ENCODE results near the gene SLC44A3. TPM values are rescaled to one million over a fixed set of nuclear protein-coding genes. Genes with fewer than 3 reads are reported as not detected.

SLC44A3 gene
- total RNA-seq, 1 donor from 2014 or later = 1.7 TPM

DNA sequence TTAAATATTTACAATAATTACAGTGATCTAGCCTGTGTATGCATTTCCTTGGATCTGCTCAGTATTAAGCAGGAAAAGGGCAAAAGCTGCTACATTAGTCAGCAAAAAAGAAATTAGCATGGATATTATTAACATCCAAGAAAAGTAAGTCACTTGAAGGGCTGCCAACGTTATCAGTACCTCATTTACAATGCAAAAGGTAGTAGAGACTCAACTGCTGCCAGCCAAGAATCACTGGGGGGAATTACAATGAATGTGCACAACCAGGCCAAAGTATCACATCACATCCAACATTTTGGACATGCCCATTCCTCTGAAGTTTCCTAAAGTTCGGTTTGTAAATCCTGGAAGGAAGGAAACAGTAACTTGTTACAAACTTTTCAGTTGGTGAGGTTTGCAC, 104.8 kb downstream of the SLC44A3 start:
- TF ChIP-seq EZH2phosphoT487 (IDR thresholded peaks at IDR 0.05) (no peak), EZH2 (IDR thresholded peaks at IDR 0.05) (no peak)
- TF ChIP-seq, protein P1, sequence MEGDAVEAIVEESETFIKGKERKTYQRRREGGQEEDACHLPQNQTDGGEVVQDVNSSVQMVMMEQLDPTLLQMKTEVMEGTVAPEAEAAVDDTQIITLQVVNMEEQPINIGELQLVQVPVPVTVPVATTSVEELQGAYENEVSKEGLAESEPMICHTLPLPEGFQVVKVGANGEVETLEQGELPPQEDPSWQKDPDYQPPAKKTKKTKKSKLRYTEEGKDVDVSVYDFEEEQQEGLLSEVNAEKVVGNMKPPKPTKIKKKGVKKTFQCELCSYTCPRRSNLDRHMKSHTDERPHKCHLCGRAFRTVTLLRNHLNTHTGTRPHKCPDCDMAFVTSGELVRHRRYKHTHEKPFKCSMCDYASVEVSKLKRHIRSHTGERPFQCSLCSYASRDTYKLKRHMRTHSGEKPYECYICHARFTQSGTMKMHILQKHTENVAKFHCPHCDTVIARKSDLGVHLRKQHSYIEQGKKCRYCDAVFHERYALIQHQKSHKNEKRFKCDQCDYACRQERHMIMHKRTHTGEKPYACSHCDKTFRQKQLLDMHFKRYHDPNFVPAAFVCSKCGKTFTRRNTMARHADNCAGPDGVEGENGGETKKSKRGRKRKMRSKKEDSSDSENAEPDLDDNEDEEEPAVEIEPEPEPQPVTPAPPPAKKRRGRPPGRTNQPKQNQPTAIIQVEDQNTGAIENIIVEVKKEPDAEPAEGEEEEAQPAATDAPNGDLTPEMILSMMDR (IDR thresholded peaks at IDR 0.05) = no peak
- Histone ChIP-seq H3K9ac (peak overlapping the region; percentile 78), H3K36me3 (peaks cover 3% of the 10 kb centered on the region), H3K4me2 (peak overlapping the region; percentile 90), H3K4me1 (peaks cover 69% of the 10 kb centered on the region), H2AFZ (replicated peaks) (no peak overlapping the region), H3K27me3 (no peaks in the 10 kb centered on the region), H3K4me3 (peak overlapping the region; percentile 100), H3K9me3 (ENCODE audit: low read depth) (no peaks in the 10 kb centered on the region), H3K27ac (peak overlapping the region; percentile 100), H3F3A (ENCODE audit: low read depth) (peaks cover 43% of the 10 kb centered on the region), H3K79me2 (ENCODE audit: low read depth) (peaks cover 89% of the 10 kb centered on the region), H4K20me1 (ENCODE audit: low read depth) (peaks cover 55% of the 10 kb centered on the region)
- H3K4me1 Mint-ChIP-seq = peaks cover 68% of the 10 kb centered on the region
- H3K36me3 Mint-ChIP-seq = peaks cover 37% of the 10 kb centered on the region
- H3K4me3 Mint-ChIP-seq = peak overlapping the region; percentile 95
- H3K9me3 Mint-ChIP-seq = peaks cover 14% of the 10 kb centered on the region
- H3K27ac Mint-ChIP-seq = peak overlapping the region; percentile 100
- H3K27me3 Mint-ChIP-seq (ENCODE audit: insufficient read depth, low read depth) = peaks cover 11% of the 10 kb centered on the region
- DNase-seq (ENCODE audit: low spot score) = peak; percentile 22

- peak overlapping the region; percentile 100 for H3K27ac ChIP-seq
- Mint-ChIP-seq H3K36me3 (peaks cover 40% of the 10 kb centered on the region), H3K9me3 (peaks cover 12% of the 10 kb centered on the region), H3K27me3 (ENCODE audit: insufficient read depth, low read depth) (peaks cover 11% of the 10 kb centered on the region), H3K4me1 (peaks cover 69% of the 10 kb centered on the region), H3K4me3 (peak overlapping the region; percentile 95), H3K27ac (peak overlapping the region; percentile 100)
- peaks cover 89% of the 10 kb centered on the region for H3K79me2 ChIP-seq (ENCODE audit: low read depth)
- peak overlapping the region; percentile 90 for H3K4me2 ChIP-seq
- no peaks in the 10 kb centered on the region for H3K27me3 ChIP-seq
- H3K9me3 ChIP-seq (ENCODE audit: low read depth) = no peaks in the 10 kb centered on the region
- peaks cover 65% of the 10 kb centered on the region for H3K4me1 ChIP-seq
- H4K20me1 ChIP-seq (ENCODE audit: low read depth) = peaks cover 48% of the 10 kb centered on the region
- H3K9ac ChIP-seq = peak overlapping the region; percentile 100
- H3K36me3 ChIP-seq = peaks cover 3% of the 10 kb centered on the region
- TF ChIP-seq EZH2 (IDR thresholded peaks at IDR 0.05) (no peak), EZH2phosphoT487 (IDR thresholded peaks at IDR 0.05) (no peak)
- TF ChIP-seq, protein P1 (IDR thresholded peaks at IDR 0.05) = no peak
- H3F3A ChIP-seq (ENCODE audit: low read depth) = peaks cover 43% of the 10 kb centered on the region
- peak overlapping the region; percentile 100 for H3K4me3 ChIP-seq
- H2AFZ ChIP-seq (replicated peaks) = no peak overlapping the region
- DNase-seq (ENCODE audit: low spot score) = peak; percentile 99
These were observed 105.5 kb downstream of the SLC44A3 start for GRCh38 chr1:94925561-94926125.

DNA sequence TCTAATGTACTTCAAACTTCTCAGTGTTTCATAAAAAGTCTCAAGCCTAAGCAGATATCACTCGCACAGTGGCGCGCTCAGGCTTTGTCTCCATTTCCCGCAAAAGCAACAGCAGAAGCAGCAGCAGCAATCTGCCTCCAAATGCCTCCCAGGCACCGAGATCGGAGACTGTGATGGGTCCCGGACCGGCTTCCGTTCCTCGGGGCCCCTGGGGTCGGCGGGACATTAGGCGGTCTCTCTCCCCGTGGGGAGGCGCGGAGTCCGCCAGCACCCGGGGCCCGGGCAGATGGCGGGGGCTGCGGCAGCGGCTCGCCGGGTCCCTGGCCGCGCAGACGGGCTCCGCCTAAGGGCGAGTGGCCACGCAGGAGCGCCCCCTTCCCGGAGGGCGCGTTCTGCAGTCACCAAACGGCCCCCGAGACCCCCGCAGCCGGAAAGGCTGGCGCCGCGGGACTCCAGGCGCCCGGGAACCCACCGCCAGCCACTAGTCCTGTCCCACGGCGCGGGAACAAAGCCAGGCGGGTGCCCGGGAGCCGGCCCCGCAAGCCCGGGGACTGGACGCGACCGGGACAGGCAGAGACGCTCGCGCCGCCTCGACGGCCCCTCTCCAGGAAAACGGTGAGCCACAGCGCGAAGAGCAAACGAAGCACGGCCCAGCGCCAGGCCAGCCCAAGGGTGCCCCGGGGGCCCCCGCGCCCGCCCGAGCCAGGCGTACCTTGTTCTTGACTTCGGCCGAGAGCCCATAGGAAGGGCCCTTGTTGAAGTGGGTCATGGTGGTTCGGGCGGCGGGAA, 106.2 kb downstream of the SLC44A3 start:
- H3K4me1 Mint-ChIP-seq = peaks cover 69% of the 10 kb centered on the region
- peak overlapping the region; percentile 95 for H3K4me3 Mint-ChIP-seq
- Histone ChIP-seq H3K36me3 (peaks cover 3% of the 10 kb centered on the region), H3F3A (ENCODE audit: low read depth) (peaks cover 43% of the 10 kb centered on the region), H3K27ac (peak overlapping the region; percentile 100), H3K9me3 (ENCODE audit: low read depth) (no peaks in the 10 kb centered on the region), H4K20me1 (ENCODE audit: low read depth) (peaks cover 42% of the 10 kb centered on the region), H3K4me3 (peak overlapping the region; percentile 100), H3K4me2 (peak overlapping the region; percentile 89), H3K4me1 (peaks cover 59% of the 10 kb centered on the region), H3K79me2 (ENCODE audit: low read depth) (peaks cover 88% of the 10 kb centered on the region), H3K9ac (peak overlapping the region; percentile 100), H2AFZ (replicated peaks) (no peak overlapping the region), H3K27me3 (no peaks in the 10 kb centered on the region)
- H3K27me3 Mint-ChIP-seq (ENCODE audit: insufficient read depth, low read depth) = peaks cover 8% of the 10 kb centered on the region
- DNase-seq (ENCODE audit: low spot score) = peak; percentile 79
- peaks cover 35% of the 10 kb centered on the region for H3K36me3 Mint-ChIP-seq
- peaks cover 10% of the 10 kb centered on the region for H3K9me3 Mint-ChIP-seq
- H3K27ac Mint-ChIP-seq = peak overlapping the region; percentile 100
- no peak for TF ChIP-seq EZH2 (IDR thresholded peaks at IDR 0.05)
- TF ChIP-seq, protein P1 (IDR thresholded peaks at IDR 0.05) = peak; percentile 56

Data from neural progenitor cell (in vitro differentiated cells).